Keratinocyte (primary cell): ENCODE data around the gene IGFBP5. TPM values are rescaled to one million over a fixed set of nuclear protein-coding genes. Genes with fewer than 3 reads are reported as not detected.

Experiments
- DNase-seq: peaks from one replicate; pipeline ENCODE4 v3.0.0-alpha.2; 2011; ENCODE audit warnings: low read depth, missing footprints, low spot score
- FAIRE-seq: peaks from 2 replicates; lab custom pipeline; 2011; peaks lifted over from hg19 to GRCh38; lab: Jason Lieb, UNC
- H2AFZ ChIP-seq: 2 replicates; pipeline ENCODE4 v1.6.0; 2012; ENCODE audit warnings: low read length, control low read depth, inconsistent platforms; ENCODE audit not compliant: control insufficient read depth
- H3K27ac ChIP-seq: 2 replicates; pipeline ENCODE4 v1.5.1; 2011; ENCODE audit warnings: low read length; ENCODE audit not compliant: control insufficient read depth, insufficient read depth
- H3K27me3 ChIP-seq: 3 replicates; pipeline ENCODE4 v1.6.0; 2011; ENCODE audit warnings: low read length; ENCODE audit not compliant: control insufficient read depth, insufficient read depth; ENCODE audit errors: extremely low read depth
- H3K36me3 ChIP-seq, 2 experiments: 2 replicates in 1 of 2; 3 replicates in 1 of 2; pipeline ENCODE4 v1.5.1; 2011; ENCODE audit warnings: low read length in 2 of 2, mild to moderate bottlenecking in 1 of 2; ENCODE audit not compliant: control insufficient read depth in 2 of 2, insufficient read depth in 2 of 2; ENCODE audit errors: extremely low read depth in 1 of 2
- H3K4me1 ChIP-seq: 3 replicates; pipeline ENCODE4 v1.5.1; 2011; ENCODE audit warnings: low read length; ENCODE audit not compliant: control insufficient read depth, insufficient read depth; ENCODE audit errors: extremely low read depth
- H3K4me2 ChIP-seq: 3 replicates; pipeline ENCODE4 v1.6.0; 2011; ENCODE audit warnings: low read depth, low read length; ENCODE audit not compliant: control insufficient read depth, insufficient read depth; ENCODE audit errors: extremely low read depth
- H3K4me3 ChIP-seq, 3 experiments: fragments of 200-600 bp in 1 of 3; sonication (generic) in 1 of 3; 2 replicates in 2 of 3; 3 replicates in 1 of 3; pipeline ENCODE4 v1.5.1; 2011 to 2016; ENCODE audit warnings: low read length in 3 of 3, mild to moderate bottlenecking in 3 of 3, control low read depth in 2 of 3, inconsistent platforms in 1 of 3, low read depth in 1 of 3, mixed read lengths in 1 of 3, mixed run types in 1 of 3, moderate library complexity in 1 of 3; ENCODE audit not compliant: control insufficient read depth in 2 of 3, insufficient read depth in 2 of 3; ENCODE audit errors: extremely low read depth in 1 of 3
- H3K79me2 ChIP-seq: 2 replicates; pipeline ENCODE4 v1.6.0; 2012; ENCODE audit warnings: low read length; ENCODE audit not compliant: control insufficient read depth, insufficient read depth
- H3K9ac ChIP-seq: 3 replicates; pipeline ENCODE4 v1.6.0; 2011; ENCODE audit warnings: low read length; ENCODE audit not compliant: control insufficient read depth, insufficient read depth; ENCODE audit errors: extremely low read depth
- H3K9me1 ChIP-seq: 3 replicates; pipeline ENCODE4 v1.6.0; 2011; ENCODE audit warnings: low read length; ENCODE audit not compliant: control insufficient read depth, insufficient read depth; ENCODE audit errors: extremely low read depth
- H3K9me3 ChIP-seq: 2 replicates; pipeline ENCODE4 v1.5.1; 2012; ENCODE audit warnings: low read depth, low read length; ENCODE audit not compliant: control insufficient read depth
- H4K20me1 ChIP-seq: 3 replicates; pipeline ENCODE4 v1.6.0; 2011; ENCODE audit warnings: low read length; ENCODE audit not compliant: control insufficient read depth, insufficient read depth; ENCODE audit errors: extremely low read depth
- EZH2 ChIP-seq: IDR thresholded peaks from one replicate; pipeline ENCODE4 v1.6.1; 2012; ENCODE audit warnings: inconsistent platforms, mild to moderate bottlenecking, low read length, moderate library complexity
- dilution Hi-C: fragments of 300-500 bp; cut with MboI; formaldehyde crosslinking; loops from one replicate; pipeline ENCODE4 v1.7.0; 2020; ENCODE audit warnings: low sequenced_read_pairs; ENCODE audit not compliant: extremely low pct_ligation_motif_present
- polyA plus RNA-seq, 5 experiments: library from polyadenylated mRNA; depleted of rRNA in 3 of 5; stranded (reverse) in 3 of 5; stranded (forward) in 1 of 5; unstranded in 1 of 5; fragments of >200 nt; gene quantifications; 1 replicate in 1 of 5; 2 replicates in 3 of 5; 3 replicates in 1 of 5; pipeline versions ENCODE4 v1.2.1 to v1.2.3, GENCODE V29; 2011 to 2012; ENCODE audit warnings: missing spikeins in 2 of 5, low read depth in 1 of 5, low replicate concordance in 1 of 5
- TF ChIP-seq, protein P1 (sequence below), 3 experiments: IDR thresholded peaks in 1 of 3; conservative IDR thresholded peaks in 1 of 3; optimal IDR thresholded peaks in 1 of 3; 2 replicates in 2 of 3; 3 replicates in 1 of 3; pipeline versions ENCODE3 to v1.5.1; 2011; ENCODE audit warnings: low read length in 3 of 3, mild to moderate bottlenecking in 3 of 3, moderate library complexity in 2 of 3, control low read depth in 1 of 3, inconsistent platforms in 1 of 3; ENCODE audit not compliant: insufficient read depth in 2 of 3; ENCODE audit errors: extremely low read depth in 1 of 3

IGFBP5 gene
- polyA plus RNA-seq, 1 donor (not counting 4 experiments of a cell fraction or from before 2014, with no cell fraction given): 1.1 TPM

DNA sequence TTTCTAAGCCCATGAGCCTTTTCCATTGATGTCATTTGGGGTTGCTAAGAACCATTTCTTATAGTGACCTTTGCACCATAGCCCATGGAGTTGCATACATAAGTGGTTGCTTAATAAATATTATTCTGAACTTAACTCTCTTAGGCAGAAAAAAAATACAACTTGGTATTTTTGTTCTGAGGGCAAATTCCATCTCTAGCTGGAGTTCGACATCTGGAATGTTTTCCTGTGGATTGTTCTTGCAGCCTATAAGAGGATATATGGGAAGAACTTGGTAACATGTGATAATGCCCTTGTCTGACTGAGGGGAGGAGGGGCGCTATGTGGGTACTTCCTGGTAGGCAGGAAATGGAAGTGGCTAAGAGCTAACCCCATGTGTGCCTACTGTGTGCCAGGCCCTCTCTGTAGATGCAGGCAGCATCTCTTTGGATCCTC lies 41.4 kb downstream of the IGFBP5 start:
- Histone ChIP-seq H4K20me1 (no peaks in the 10 kb centered on the region), H3K27me3 (no peaks in the 10 kb centered on the region), H3K9me1 (no peaks in the 10 kb centered on the region), H3K36me3 (no peaks in the 10 kb centered on the region), H3K27ac (no peak overlapping the region), H3K4me1 (peaks cover 4% of the 10 kb centered on the region), H2AFZ (no peak overlapping the region), H3K4me3 (no peak overlapping the region), H3K4me2 (no peak overlapping the region), H3K9ac (no peak overlapping the region), H3K9me3 (no peaks in the 10 kb centered on the region), H3K79me2 (no peaks in the 10 kb centered on the region)
- dilution Hi-C loops: loop anchor here (10.0 kb wide), 1 partner anchor 139 kb away; no protein-coding TSS in a partner anchor
- FAIRE-seq: no peak
- TF ChIP-seq, protein P1, sequence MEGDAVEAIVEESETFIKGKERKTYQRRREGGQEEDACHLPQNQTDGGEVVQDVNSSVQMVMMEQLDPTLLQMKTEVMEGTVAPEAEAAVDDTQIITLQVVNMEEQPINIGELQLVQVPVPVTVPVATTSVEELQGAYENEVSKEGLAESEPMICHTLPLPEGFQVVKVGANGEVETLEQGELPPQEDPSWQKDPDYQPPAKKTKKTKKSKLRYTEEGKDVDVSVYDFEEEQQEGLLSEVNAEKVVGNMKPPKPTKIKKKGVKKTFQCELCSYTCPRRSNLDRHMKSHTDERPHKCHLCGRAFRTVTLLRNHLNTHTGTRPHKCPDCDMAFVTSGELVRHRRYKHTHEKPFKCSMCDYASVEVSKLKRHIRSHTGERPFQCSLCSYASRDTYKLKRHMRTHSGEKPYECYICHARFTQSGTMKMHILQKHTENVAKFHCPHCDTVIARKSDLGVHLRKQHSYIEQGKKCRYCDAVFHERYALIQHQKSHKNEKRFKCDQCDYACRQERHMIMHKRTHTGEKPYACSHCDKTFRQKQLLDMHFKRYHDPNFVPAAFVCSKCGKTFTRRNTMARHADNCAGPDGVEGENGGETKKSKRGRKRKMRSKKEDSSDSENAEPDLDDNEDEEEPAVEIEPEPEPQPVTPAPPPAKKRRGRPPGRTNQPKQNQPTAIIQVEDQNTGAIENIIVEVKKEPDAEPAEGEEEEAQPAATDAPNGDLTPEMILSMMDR (optimal IDR thresholded peaks at IDR 0.05 in 1 of 3, IDR thresholded peaks at IDR 0.05 in 1 of 3, conservative IDR thresholded peaks at IDR 0.05 in 1 of 3; ENCODE audit: extremely low read depth in 1 of 3, insufficient read depth in 2 of 3, low read length in 3 of 3): no peak
- no peak for TF ChIP-seq EZH2
- DNase-seq: no peak

DNA sequence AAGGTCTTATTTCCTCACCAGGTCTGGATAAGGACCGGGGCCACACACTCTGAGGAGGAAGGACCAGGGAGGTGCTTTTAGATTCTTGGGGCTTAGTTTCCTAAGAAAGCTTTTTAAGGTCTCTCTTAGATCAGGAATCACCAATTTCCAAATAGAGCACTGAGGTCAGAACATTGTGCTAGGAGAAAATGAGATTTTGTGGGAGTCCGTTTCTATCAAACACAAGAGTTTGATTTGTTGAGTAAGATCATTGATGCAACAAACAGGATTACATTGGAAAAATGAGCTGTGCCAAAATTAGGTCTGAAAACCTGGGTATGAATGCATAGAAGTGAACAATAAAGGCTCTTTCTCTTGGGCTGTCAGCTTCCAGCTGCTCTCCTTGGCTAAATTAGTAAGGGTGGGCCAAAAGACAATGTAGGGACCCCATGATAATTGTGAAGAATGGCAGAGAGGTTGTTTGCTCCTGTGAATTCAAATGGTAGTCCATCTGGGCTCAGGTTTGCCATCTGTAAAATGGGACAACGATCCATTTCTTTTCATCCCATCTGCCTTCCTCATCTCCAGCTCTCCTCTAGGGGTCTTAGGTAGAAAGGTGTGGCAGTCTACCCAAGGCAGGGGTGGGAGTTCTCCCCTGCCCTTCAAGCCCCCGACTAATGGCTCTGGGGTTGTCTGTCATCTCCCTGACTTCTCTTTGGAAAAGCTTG lies 42.1 kb downstream of the IGFBP5 start:
- Histone ChIP-seq H3K27ac (no peak overlapping the region), H3K27me3 (no peaks in the 10 kb centered on the region), H3K4me1 (no peaks in the 10 kb centered on the region), H3K9ac (no peak overlapping the region), H3K36me3 (no peaks in the 10 kb centered on the region), H4K20me1 (no peaks in the 10 kb centered on the region), H3K9me1 (no peaks in the 10 kb centered on the region), H2AFZ (no peak overlapping the region), H3K79me2 (no peaks in the 10 kb centered on the region), H3K4me3 (no peak overlapping the region), H3K4me2 (no peak overlapping the region), H3K9me3 (no peaks in the 10 kb centered on the region)
- dilution Hi-C loops: loop anchor here (10.0 kb wide), 1 partner anchor 138 kb away; no protein-coding TSS in a partner anchor
- DNase-seq: no peak
- no peak for FAIRE-seq
- TF ChIP-seq, protein P1 (optimal IDR thresholded peaks at IDR 0.05 in 1 of 3, IDR thresholded peaks at IDR 0.05 in 1 of 3, conservative IDR thresholded peaks at IDR 0.05 in 1 of 3; ENCODE audit: extremely low read depth in 1 of 3, insufficient read depth in 2 of 3, low read length in 3 of 3): no peak
- no peak for TF ChIP-seq EZH2
